HCT116 (cell line): ENCODE results near the gene CELSR3. TPM values are rescaled to one million over a fixed set of nuclear protein-coding genes. Genes with fewer than 3 reads are reported as not detected.

Experiments used
- ATAC-seq: fragments of 200-7000 bp; cut with Tn5 transposase; 2 replicates; pipeline ENCODE4 v1.9.1; 2020; ENCODE audit warnings: mild to moderate bottlenecking, moderate library complexity
- BruUV-seq: library from RNA; stranded (reverse); fragments of 400-500 nt; replicated peaks from 2 replicates; lab custom pipeline; 2021; lab: Mats Ljungman, UMichigan
- CTCF ChIA-PET: fragments of 300-600 bp; sonication (Branson Sonifier 250); formaldehyde crosslinking; loops from one replicate; lab custom pipeline; 2021; ENCODE audit warnings: antibody characterized with exemption; lab: Charles Lee
- POLR2A ChIA-PET: fragments of 300-600, 350-600 bp; sonication (Branson Sonifier 250); formaldehyde crosslinking; loops from one replicate; lab custom pipeline; 2021; ENCODE audit warnings: antibody characterized with exemption; lab: Charles Lee
- RAD21 ChIA-PET, 2 experiments: fragments of 300-600 bp; sonication (Branson Sonifier 250); formaldehyde crosslinking; loops; one replicate each; lab custom pipeline; 2023; ENCODE audit warnings: low total read pairs in 2 of 2; ENCODE audit not compliant: uncharacterized antibody in 2 of 2, unreplicated experiment in 2 of 2, low non-redundant PET in 1 of 2; lab: Charles Lee
- DNase-seq: peaks from one replicate; pipeline ENCODE4 v3.0.0-alpha.2; 2010; ENCODE audit warnings: low read depth, low spot score
- H2AFZ ChIP-seq: fragments of 200-600 bp; shearing (Covaris generic), sonication (generic); 2 replicates; pipeline ENCODE4 v1.6.1; 2017; ENCODE audit warnings: low read depth, mixed run types, mixed read lengths, antibody characterized with exemption, low read length; ENCODE audit not compliant: poor library complexity, severe bottlenecking
- H3K27ac ChIP-seq: 2 replicates; pipeline ENCODE4 v1.5.1; 2012; ENCODE audit warnings: low read depth, low read length
- H3K27me3 ChIP-seq: fragments of 200-600 bp; sonication (generic); 2 replicates; pipeline ENCODE4 v1.6.1; 2016; ENCODE audit warnings: mixed run types, low read length, mixed read lengths; ENCODE audit not compliant: insufficient read depth
- H3K36me3 ChIP-seq, 2 experiments: fragments of 200-500 bp in 1 of 2; fragments of 200-600 bp in 1 of 2; sonication (Bioruptor generic) in 1 of 2; sonication (generic) in 1 of 2; 2 replicates each; pipeline versions ENCODE4 v1.5.1 to v1.6.1; 2014 to 2016; ENCODE audit warnings: low read length in 2 of 2, inconsistent platforms in 1 of 2, mixed read lengths in 1 of 2, mixed run types in 1 of 2; ENCODE audit not compliant: insufficient read depth in 2 of 2, control insufficient read depth in 1 of 2
- H3K4me1 ChIP-seq, 2 experiments: fragments of 200-600 bp in 1 of 2; sonication (generic) in 1 of 2; 2 replicates each; pipeline versions ENCODE4 v1.5.1 to v1.6.1; 2012 to 2017; ENCODE audit warnings: low read length in 2 of 2, inconsistent platforms in 1 of 2, mild to moderate bottlenecking in 1 of 2, mixed read lengths in 1 of 2, mixed run types in 1 of 2, moderate library complexity in 1 of 2; ENCODE audit not compliant: insufficient read depth in 2 of 2, control insufficient read depth in 1 of 2
- H3K4me2 ChIP-seq: fragments of 200-600 bp; sonication (generic); 2 replicates; pipeline ENCODE4 v1.6.1; 2017; ENCODE audit warnings: mixed run types, low read length, mixed read lengths
- H3K4me3 ChIP-seq, 2 experiments: fragments of 200-600 bp in 1 of 2; sonication (generic) in 1 of 2; replicated peaks in 1 of 2; 2 replicates each; pipeline ENCODE4 v1.5.1; 2011 to 2016; ENCODE audit warnings: low read length in 2 of 2, control low read depth in 1 of 2, low read depth in 1 of 2, mild to moderate bottlenecking in 1 of 2, mixed read lengths in 1 of 2, mixed run types in 1 of 2
- H3K79me2 ChIP-seq: fragments of 200-600 bp; sonication (generic); 2 replicates; pipeline ENCODE4 v1.6.1; 2017; ENCODE audit warnings: mild to moderate bottlenecking, mixed run types, low read length, moderate library complexity, mixed read lengths; ENCODE audit not compliant: insufficient read depth
- H3K9ac ChIP-seq: fragments of 200-600 bp; sonication (generic); 2 replicates; pipeline ENCODE4 v1.6.1; 2016; ENCODE audit warnings: low read length, mixed read lengths
- H3K9me2 ChIP-seq: fragments of 200-600 bp; sonication (generic), shearing (Covaris generic); 2 replicates; pipeline ENCODE4 v1.6.1; 2017; ENCODE audit warnings: mixed run types, mild to moderate bottlenecking, moderate library complexity; ENCODE audit not compliant: insufficient read depth
- H3K9me3 ChIP-seq, 2 experiments: fragments of 200-500 bp in 1 of 2; fragments of 200-600 bp in 1 of 2; sonication (Bioruptor generic) in 1 of 2; sonication (generic) in 1 of 2; 2 replicates each; pipeline ENCODE4 v1.6.1; 2014 to 2017; ENCODE audit warnings: low read length in 2 of 2, mixed read lengths in 2 of 2, inconsistent platforms in 1 of 2, low read depth in 1 of 2, mild to moderate bottlenecking in 1 of 2, mixed run types in 1 of 2, moderate library complexity in 1 of 2; ENCODE audit not compliant: control insufficient read depth in 1 of 2, insufficient read depth in 1 of 2
- H4K20me1 ChIP-seq: fragments of 200-600 bp; sonication (generic), shearing (Covaris generic); 2 replicates; pipeline ENCODE4 v1.6.1; 2017; ENCODE audit warnings: mixed run types, mild to moderate bottlenecking, moderate library complexity; ENCODE audit not compliant: insufficient read depth
- CEBPB ChIP-seq: IDR thresholded peaks from 2 replicates; pipeline ENCODE4 v1.6.1; 2012; ENCODE audit warnings: low read depth
- EGR1 ChIP-seq: IDR thresholded peaks from 2 replicates; pipeline ENCODE4 v1.6.1; 2012; ENCODE audit warnings: low read depth
- ELF1 ChIP-seq: IDR thresholded peaks from 2 replicates; pipeline ENCODE4 v1.6.1; 2012; ENCODE audit warnings: low read depth, borderline replicate concordance
- EZH2phosphoT487 ChIP-seq: fragments of 200-600 bp; IDR thresholded peaks from 2 replicates; pipeline ENCODE4 v1.6.1; 2018; ENCODE audit warnings: antibody characterized with exemption, borderline replicate concordance
- JUND ChIP-seq: IDR thresholded peaks from 2 replicates; pipeline ENCODE4 v1.6.1; 2012
- POLR2AphosphoS5 ChIP-seq: IDR thresholded peaks from 2 replicates; pipeline ENCODE4 v1.6.1; 2011; ENCODE audit warnings: mild to moderate bottlenecking, low read depth, low read length, moderate library complexity
- YY1 ChIP-seq: IDR thresholded peaks from 2 replicates; pipeline ENCODE4 v1.6.1; 2011; ENCODE audit warnings: low read length, low read depth, moderate library complexity, mild to moderate bottlenecking; ENCODE audit not compliant: insufficient replicate concordance; ENCODE audit errors: extremely low read depth
- ZNF274 ChIP-seq: fragments of 200-500 bp; sonication (Bioruptor generic); IDR thresholded peaks from 2 replicates; pipeline ENCODE4 v1.6.1; 2014; ENCODE audit warnings: mild to moderate bottlenecking, low read depth, low read length, inconsistent platforms
- intact Hi-C: fragments of 100-400 bp; cut with micrococcal nuclease; formaldehyde crosslinking; loops from 2 replicates; pipeline ENCODE4 v1.10.0; 2022
- total RNA-seq: library from RNA; stranded (reverse); gene quantifications from one replicate; pipeline ENCODE4 v1.2.1, GENCODE V29; 2021; ENCODE audit not compliant: unreplicated experiment

The CELSR3 gene
- total RNA-seq, 1 experiment from 2014 or later: 7.8 TPM

GRCh38 chr3:48660800-48661400, 1.8 kb downstream of the CELSR3 start:
- Histone ChIP-seq H3K4me2 (no peak overlapping the region), H3K9me3 (peaks cover 0 to 6% of the 10 kb centered on the region in 2 experiments; a peak in 1 of 4 replicates), H3K9me2 (no peaks in the 10 kb centered on the region), H3K4me3 (no peak overlapping the region), H3K9ac (no peak overlapping the region), H2AFZ (no peak overlapping the region), H4K20me1 (no peaks in the 10 kb centered on the region), H3K27me3 (no peaks in the 10 kb centered on the region), H3K27ac (no peak overlapping the region), H3K36me3 (no peaks in the 10 kb centered on the region), H3K79me2 (no peaks in the 10 kb centered on the region), H3K4me1 (peaks cover 8 to 29% of the 10 kb centered on the region in 2 experiments)
- ChIA-PET POLR2A (no interaction called here), CTCF (no interaction called here), RAD21 (no interaction called here)
- intact Hi-C loops: loop anchor here (10.0 kb wide), 1 partner anchor 106 kb away; the partner anchor contains the start of gene PFKFB4
- no TSS peak for BruUV-seq
- ATAC-seq (no peak), DNase-seq (no peak)
- no peak for TF ChIP-seq ELF1
- no peak for TF ChIP-seq YY1
- TF ChIP-seq EGR1: no peak
- no peak for TF ChIP-seq EZH2phosphoT487
- TF ChIP-seq ZNF274: no peak
- no peak for TF ChIP-seq JUND
- TF ChIP-seq CEBPB: no peak

- H3K36me3 ChIP-seq: no peaks in the 10 kb centered on the region
- TF ChIP-seq CEBPB (no peak), YY1 (no peak), ELF1 (no peak), POLR2AphosphoS5 (no peak)
- TF ChIP-seq, all 23 proteins: peak for 0
- no peaks in the 10 kb centered on the region for H4K20me1 ChIP-seq
- peak overlapping the region; percentile 58; the same call in 1 of the 2 replicates for H3K27ac ChIP-seq
- no peak overlapping the region for H3K4me3 ChIP-seq
- BruUV-seq: no TSS peak
- ChIA-PET CTCF (no interaction called here), POLR2A (no interaction called here), RAD21 (no interaction called here)
- no peaks in the 10 kb centered on the region for H3K9me2 ChIP-seq
- peaks cover 0 to 8% of the 10 kb centered on the region in 2 experiments; a peak in 3 of 4 replicates for H3K4me1 ChIP-seq
- ATAC-seq (no peak), DNase-seq (no peak)
- intact Hi-C loops: loop anchor here (1.0 kb wide), 1 partner anchor 22 kb away; the partner anchor contains the start of gene SLC26A6
- H3K27me3 ChIP-seq: no peaks in the 10 kb centered on the region
- H3K9ac ChIP-seq: peak overlapping the region; percentile 24; the same call in 1 of the 2 replicates
- H3K9me3 ChIP-seq: peaks cover 0 to 6% of the 10 kb centered on the region in 2 experiments; a peak in 1 of 4 replicates
- no peak overlapping the region for H2AFZ ChIP-seq
- H3K79me2 ChIP-seq: no peaks in the 10 kb centered on the region
- peak overlapping the region; percentile 66 for H3K4me2 ChIP-seq
These were observed 5.8 kb downstream of the CELSR3 start for GRCh38 chr3:48656841-48657281.
